ENCODE results near the gene CCL27.

CCL27 gene

GRCh38 chr9:34648673-34649072, 13.8 kb downstream of the CCL27 start:
- TF ChIP-seq POLR2AphosphoS5 (IDR thresholded peaks at IDR 0.05; ENCODE audit: low read depth, low read length) (no peak), FOXP2 (optimal IDR thresholded peaks at IDR 0.05; ENCODE audit: borderline replicate concordance, extremely low read depth, extremely low read length, insufficient read depth) (no peak), SIN3A (IDR thresholded peaks at IDR 0.05; ENCODE audit: borderline replicate concordance, insufficient read depth, low read length) (no peak), TAF1 (IDR thresholded peaks at IDR 0.05; ENCODE audit: borderline replicate concordance, insufficient read depth, low read length) (no peak), REST (IDR thresholded peaks at IDR 0.05; ENCODE audit: insufficient read depth in 1 of 2, low read depth in 2 of 2, low read length in 2 of 2) (no peak)

- TF ChIP-seq FOXP2 (optimal IDR thresholded peaks at IDR 0.05; ENCODE audit: borderline replicate concordance, extremely low read depth, extremely low read length, insufficient read depth) (no peak), SIN3A (IDR thresholded peaks at IDR 0.05; ENCODE audit: borderline replicate concordance, insufficient read depth, low read length) (no peak), REST (IDR thresholded peaks at IDR 0.05; ENCODE audit: insufficient read depth in 1 of 2, low read depth in 2 of 2, low read length in 2 of 2) (no peak), TAF1 (IDR thresholded peaks at IDR 0.05; ENCODE audit: borderline replicate concordance, insufficient read depth, low read length) (no peak), POLR2AphosphoS5 (IDR thresholded peaks at IDR 0.05; ENCODE audit: low read depth, low read length) (no peak)
Observed at GRCh38 chr9:34647651-34648050, 14.8 kb downstream of the CCL27 start.

GRCh38 chr9:34647084-34647403, 15.4 kb downstream of the CCL27 start:
- no peak for TF ChIP-seq REST (IDR thresholded peaks at IDR 0.05; ENCODE audit: insufficient read depth in 1 of 2, low read depth in 2 of 2, low read length in 2 of 2)
- no peak for TF ChIP-seq POLR2AphosphoS5 (IDR thresholded peaks at IDR 0.05; ENCODE audit: low read depth, low read length)
- no peak for TF ChIP-seq SIN3A (IDR thresholded peaks at IDR 0.05; ENCODE audit: borderline replicate concordance, insufficient read depth, low read length)
- no peak for TF ChIP-seq TAF1 (IDR thresholded peaks at IDR 0.05; ENCODE audit: borderline replicate concordance, insufficient read depth, low read length)
- no peak for TF ChIP-seq FOXP2 (optimal IDR thresholded peaks at IDR 0.05; ENCODE audit: borderline replicate concordance, extremely low read depth, extremely low read length, insufficient read depth)

GRCh38 chr9:34646211-34647083, 16.0 kb downstream of the CCL27 start, which contains the start of gene GALT:
Gene GALT, plus strand, starts transcription at chr9:34646675. Its CDS starts 30 bp downstream, at chr9:34646705.
- TF ChIP-seq REST (IDR thresholded peaks at IDR 0.05; ENCODE audit: insufficient read depth in 1 of 2, low read depth in 2 of 2, low read length in 2 of 2) (no peak), TAF1 (IDR thresholded peaks at IDR 0.05; ENCODE audit: borderline replicate concordance, insufficient read depth, low read length) (no peak; the same call in none of the 2 replicates), FOXP2 (optimal IDR thresholded peaks at IDR 0.05; ENCODE audit: borderline replicate concordance, extremely low read depth, extremely low read length, insufficient read depth) (peak; percentile 16), SIN3A (IDR thresholded peaks at IDR 0.05; ENCODE audit: borderline replicate concordance, insufficient read depth, low read length) (peak; percentile 23; the same call in 1 of the 2 replicates), POLR2AphosphoS5 (IDR thresholded peaks at IDR 0.05; ENCODE audit: low read depth, low read length) (peak; percentile 86)

Measured in PFSK-1 (cell line).